ENCODE data around the gene GHRHR.

DNA sequence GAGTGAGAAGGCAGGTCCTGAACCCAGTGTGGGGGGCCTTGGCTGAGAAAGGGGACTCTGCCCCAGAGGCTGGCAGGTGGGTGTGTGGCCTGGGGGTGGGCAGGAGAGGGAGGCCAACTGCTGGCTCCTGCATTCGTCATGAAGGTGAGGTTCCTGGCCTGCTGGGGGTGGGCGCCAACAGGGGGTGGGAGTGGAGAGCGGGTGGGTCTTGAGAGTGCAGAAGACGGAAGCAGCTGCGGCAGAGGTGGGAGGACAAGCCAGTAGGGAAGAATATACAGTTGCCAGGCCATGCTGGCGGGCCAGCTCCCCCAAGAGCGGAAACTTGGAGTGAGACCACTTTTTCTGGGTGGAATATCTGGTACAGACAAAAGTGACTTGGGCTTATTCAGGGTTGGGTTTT is 23.4 kb downstream of the GHRHR start:
- TF ChIP-seq, protein P1, sequence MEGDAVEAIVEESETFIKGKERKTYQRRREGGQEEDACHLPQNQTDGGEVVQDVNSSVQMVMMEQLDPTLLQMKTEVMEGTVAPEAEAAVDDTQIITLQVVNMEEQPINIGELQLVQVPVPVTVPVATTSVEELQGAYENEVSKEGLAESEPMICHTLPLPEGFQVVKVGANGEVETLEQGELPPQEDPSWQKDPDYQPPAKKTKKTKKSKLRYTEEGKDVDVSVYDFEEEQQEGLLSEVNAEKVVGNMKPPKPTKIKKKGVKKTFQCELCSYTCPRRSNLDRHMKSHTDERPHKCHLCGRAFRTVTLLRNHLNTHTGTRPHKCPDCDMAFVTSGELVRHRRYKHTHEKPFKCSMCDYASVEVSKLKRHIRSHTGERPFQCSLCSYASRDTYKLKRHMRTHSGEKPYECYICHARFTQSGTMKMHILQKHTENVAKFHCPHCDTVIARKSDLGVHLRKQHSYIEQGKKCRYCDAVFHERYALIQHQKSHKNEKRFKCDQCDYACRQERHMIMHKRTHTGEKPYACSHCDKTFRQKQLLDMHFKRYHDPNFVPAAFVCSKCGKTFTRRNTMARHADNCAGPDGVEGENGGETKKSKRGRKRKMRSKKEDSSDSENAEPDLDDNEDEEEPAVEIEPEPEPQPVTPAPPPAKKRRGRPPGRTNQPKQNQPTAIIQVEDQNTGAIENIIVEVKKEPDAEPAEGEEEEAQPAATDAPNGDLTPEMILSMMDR (IDR thresholded peaks at IDR 0.05): no peak
- no peak for TF ChIP-seq POLR2A (IDR thresholded peaks at IDR 0.05)

Measured in heart left ventricle (tissue), 13 donors.